Gastroesophageal sphincter (tissue), 3 donors: ENCODE results near the gene TXNDC5.

Experiments used
- EP300 ChIP-seq: sonication (generic); formaldehyde crosslinking; IDR thresholded peaks from one replicate; pipeline ENCODE4 v1.6.1; 2017; ENCODE audit warnings: antibody characterized with exemption, mild to moderate bottlenecking
- POLR2A ChIP-seq, 2 donors: fragments of 450-650 bp; IDR thresholded peaks; one replicate each; pipeline ENCODE4 v1.6.1; 2017; ENCODE audit warnings: antibody characterized with exemption in 2 of 2, mild to moderate bottlenecking in 2 of 2, moderate library complexity in 1 of 2
- TF ChIP-seq, protein P1 (sequence below), 4 experiments: fragments of 200-600 bp in 2 of 4; fragments of 450-650 bp in 2 of 4; sonication (generic) in 1 of 4; IDR thresholded peaks; one replicate each; pipeline ENCODE4 v1.5.1; 2017 to 2019; ENCODE audit warnings: antibody characterized with exemption in 4 of 4, mild to moderate bottlenecking in 2 of 4, moderate library complexity in 2 of 4

GRCh38 chr6:7924867-7925266 lies 14.3 kb upstream of the TXNDC5 start:
- TF ChIP-seq POLR2A (IDR thresholded peaks at IDR 0.05): no peak
- no peak for TF ChIP-seq EP300
- TF ChIP-seq, protein P1, sequence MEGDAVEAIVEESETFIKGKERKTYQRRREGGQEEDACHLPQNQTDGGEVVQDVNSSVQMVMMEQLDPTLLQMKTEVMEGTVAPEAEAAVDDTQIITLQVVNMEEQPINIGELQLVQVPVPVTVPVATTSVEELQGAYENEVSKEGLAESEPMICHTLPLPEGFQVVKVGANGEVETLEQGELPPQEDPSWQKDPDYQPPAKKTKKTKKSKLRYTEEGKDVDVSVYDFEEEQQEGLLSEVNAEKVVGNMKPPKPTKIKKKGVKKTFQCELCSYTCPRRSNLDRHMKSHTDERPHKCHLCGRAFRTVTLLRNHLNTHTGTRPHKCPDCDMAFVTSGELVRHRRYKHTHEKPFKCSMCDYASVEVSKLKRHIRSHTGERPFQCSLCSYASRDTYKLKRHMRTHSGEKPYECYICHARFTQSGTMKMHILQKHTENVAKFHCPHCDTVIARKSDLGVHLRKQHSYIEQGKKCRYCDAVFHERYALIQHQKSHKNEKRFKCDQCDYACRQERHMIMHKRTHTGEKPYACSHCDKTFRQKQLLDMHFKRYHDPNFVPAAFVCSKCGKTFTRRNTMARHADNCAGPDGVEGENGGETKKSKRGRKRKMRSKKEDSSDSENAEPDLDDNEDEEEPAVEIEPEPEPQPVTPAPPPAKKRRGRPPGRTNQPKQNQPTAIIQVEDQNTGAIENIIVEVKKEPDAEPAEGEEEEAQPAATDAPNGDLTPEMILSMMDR (IDR thresholded peaks at IDR 0.05): no peak
